H1 (cell line): ENCODE measurements around the gene NHEJ1. TPM values are rescaled to one million over a fixed set of nuclear protein-coding genes. Genes with fewer than 3 reads are reported as not detected.

ENCODE experiments used
- ATF2 ChIP-seq: IDR thresholded peaks from 2 replicates; pipeline ENCODE4 v1.6.1; 2012; ENCODE audit warnings: low read length, inconsistent platforms
- CEBPB ChIP-seq: IDR thresholded peaks from 2 replicates; pipeline ENCODE4 v1.6.1; 2012; ENCODE audit warnings: low read depth, low read length
- EGR1 ChIP-seq: IDR thresholded peaks from 2 replicates; pipeline ENCODE4 v1.6.1; 2011; ENCODE audit warnings: low read depth, low read length, borderline replicate concordance
- NANOG ChIP-seq: IDR thresholded peaks from 2 replicates; pipeline ENCODE4 v1.6.1; 2011; ENCODE audit warnings: low read length, low read depth, mild to moderate bottlenecking, inconsistent platforms; ENCODE audit not compliant: insufficient read depth, poor library complexity, severe bottlenecking
- RBBP5 ChIP-seq: IDR thresholded peaks from 2 replicates; pipeline ENCODE4 v1.7.1; 2012; ENCODE audit warnings: low read depth, mild to moderate bottlenecking, inconsistent platforms, low read length, moderate library complexity, borderline replicate concordance
- YY1 ChIP-seq: IDR thresholded peaks from 2 replicates; pipeline ENCODE4 v1.6.1; 2011; ENCODE audit warnings: low read depth, mild to moderate bottlenecking, low read length
- polyA plus RNA-seq, 7 experiments: library from polyadenylated mRNA; depleted of rRNA in 3 of 7; stranded (reverse) in 5 of 7; unstranded in 2 of 7; fragments of >200 nt in 5 of 7; fragments of 200-250 nt in 2 of 7; gene quantifications; 1 replicate in 5 of 7; 2 replicates in 1 of 7; 4 replicates in 1 of 7; pipeline versions ENCODE4 v1.2.1 to v1.2.3, GENCODE V29; 2011 to 2013; ENCODE audit warnings: missing spikeins in 2 of 7, mixed read lengths in 2 of 7
- total RNA-seq: library from RNA; stranded (reverse); fragmentation: NEBNext Ultra II Directional; extraction: Animal tissue kit (Norgen Biotek cat#: 25700); gene quantifications from 2 replicates; pipeline ENCODE4 v1.2.1, GENCODE V29; 2021

Gene NHEJ1
- total and polyA plus RNA-seq, 2 of the 8 experiments (the other 6 are each of a cell fraction or from before 2014, with no cell fraction given): 22.7 to 24.1 TPM

- TF ChIP-seq RBBP5: no peak
- TF ChIP-seq EGR1: no peak
- no peak for TF ChIP-seq CEBPB
- no peak for TF ChIP-seq NANOG
- no peak for TF ChIP-seq YY1
- no peak for TF ChIP-seq ATF2
- TF ChIP-seq, all 59 proteins: peak for 0
Observed at GRCh38 chr2:219122202-219122980, 38.2 kb downstream of the NHEJ1 start (continued).
